Measurements from ENCODE around the gene CNTNAP2. TPM values are rescaled to one million over a fixed set of nuclear protein-coding genes. Genes with fewer than 3 reads are reported as not detected.
"Not testable (repeated sequence)": the region's sequence is repeated elsewhere in the genome, so short reads cannot be mapped to it uniquely, and the experiment has no call there.

The CNTNAP2 gene
- total and polyA plus RNA-seq, 2 donors (not counting 1 experiment from before 2014, with no cell fraction given), result not detected

DNA sequence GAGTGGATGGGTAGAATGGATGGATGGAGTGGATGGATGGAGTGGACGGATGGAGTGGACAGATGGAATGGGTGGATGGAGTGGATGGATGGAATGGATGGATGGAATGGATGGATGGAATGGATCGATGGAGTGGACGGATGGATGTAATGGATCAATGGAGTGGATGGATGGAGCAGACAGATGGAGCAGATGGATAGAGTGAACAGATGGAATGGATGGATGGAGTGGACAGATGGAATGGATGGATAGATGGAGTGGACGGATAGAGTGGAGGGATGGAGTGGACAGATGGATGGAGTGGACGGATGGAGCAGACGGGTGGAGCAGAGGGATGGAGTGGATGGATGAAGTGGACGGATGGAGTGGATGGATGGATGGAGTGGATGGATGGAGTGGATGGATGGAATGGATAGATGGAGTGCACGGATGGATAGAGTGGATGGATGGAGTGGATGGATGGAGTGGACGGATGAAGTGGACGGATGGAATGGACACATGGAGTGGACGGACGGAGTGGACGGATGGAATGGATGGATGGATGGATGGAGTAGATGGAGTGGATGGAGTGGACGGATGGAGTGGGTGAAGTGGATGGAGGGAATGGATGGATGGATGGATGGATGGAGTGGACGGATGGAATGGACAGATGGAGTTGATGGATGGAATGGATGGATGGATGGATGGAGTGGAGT lies 2213.7 kb downstream of the CNTNAP2 start:
- H3K4me2 ChIP-seq (ENCODE audit: extremely low read depth, insufficient read depth, low read length), result no peak overlapping the region
- no peaks in the 10 kb centered on the region for H3K36me3 ChIP-seq (ENCODE audit: control insufficient read depth, insufficient read depth, low read length)
- peaks cover 5% of the 10 kb centered on the region for H3K9me3 ChIP-seq (ENCODE audit: control insufficient read depth, insufficient read depth, low read depth, low read length)
- TF ChIP-seq CTCF (conservative IDR thresholded peaks at IDR 0.05 in 1 of 2, IDR thresholded peaks at IDR 0.05 in 1 of 2; ENCODE audit: low read depth in 1 of 2, low read length in 2 of 2), result no peak
- TF ChIP-seq EZH2 (IDR thresholded peaks at IDR 0.05; ENCODE audit: low read length, missing control alignments), result no peak
- H3K4me3 ChIP-seq (replicated peaks in 1 of 4; ENCODE audit: control extremely low read depth in 1 of 4, insufficient read depth in 1 of 4, low read depth in 3 of 4, low read length in 4 of 4), result no peak overlapping the region
- no peaks in the 10 kb centered on the region for H3K27me3 ChIP-seq (ENCODE audit: control insufficient read depth, insufficient read depth, low read length)
- no peaks in the 10 kb centered on the region for H3K4me1 ChIP-seq (ENCODE audit: control insufficient read depth, extremely low read depth, insufficient read depth, low read length)
- H4K20me1 ChIP-seq (ENCODE audit: control insufficient read depth, extremely low read depth, insufficient read depth, low read length), result no peaks in the 10 kb centered on the region
- no peak overlapping the region for H3K9ac ChIP-seq (ENCODE audit: insufficient read depth, low read length)
- DNase-seq (ENCODE audit: low read depth in 2 of 2), result no peak
- H2AFZ ChIP-seq (ENCODE audit: low read length), result no peak overlapping the region
- H3K27ac ChIP-seq (ENCODE audit: insufficient read depth, low read length), result no peak overlapping the region
- no peaks in the 10 kb centered on the region for H3K79me2 ChIP-seq (ENCODE audit: control insufficient read depth, insufficient read depth, low read length)

- TF ChIP-seq CTCF (conservative IDR thresholded peaks at IDR 0.05 in 1 of 2, IDR thresholded peaks at IDR 0.05 in 1 of 2; ENCODE audit: low read depth in 1 of 2, low read length in 2 of 2), result no peak
- TF ChIP-seq EZH2 (IDR thresholded peaks at IDR 0.05; ENCODE audit: low read length, missing control alignments), result no peak
- H3K9me3 ChIP-seq (ENCODE audit: control insufficient read depth, insufficient read depth, low read depth, low read length), result peaks cover 5% of the 10 kb centered on the region
Observed at GRCh38 chr7:148330822-148331221, 2214.2 kb downstream of the CNTNAP2 start.

DNA sequence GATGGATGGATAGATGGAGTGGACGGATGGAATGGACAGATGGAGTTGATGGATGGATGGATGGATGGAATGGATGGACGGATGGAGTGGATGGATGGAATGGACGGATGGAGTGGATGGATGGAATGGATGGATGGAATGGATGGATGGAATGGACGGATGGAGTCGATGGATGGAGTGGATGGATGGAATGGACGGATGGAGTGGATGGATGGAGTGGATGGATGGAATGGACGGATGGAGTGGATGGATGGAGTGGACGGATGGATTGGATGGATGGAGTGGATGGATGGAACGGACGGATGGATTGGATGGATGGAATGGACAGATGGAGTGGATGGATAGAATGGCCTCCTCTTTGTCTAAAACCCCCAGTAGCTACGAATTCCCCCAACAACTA lies 2214.9 kb downstream of the CNTNAP2 start:
- not testable (repeated sequence) for DNase-seq (ENCODE audit: low read depth in 2 of 2); H3K27me3 ChIP-seq (ENCODE audit: control insufficient read depth, insufficient read depth, low read length); H3K9me3 ChIP-seq (ENCODE audit: control insufficient read depth, insufficient read depth, low read depth, low read length); H3K4me3 ChIP-seq (replicated peaks in 1 of 4; ENCODE audit: control extremely low read depth in 1 of 4, insufficient read depth in 1 of 4, low read depth in 3 of 4, low read length in 4 of 4); H3K36me3 ChIP-seq (ENCODE audit: control insufficient read depth, insufficient read depth, low read length); H2AFZ ChIP-seq (ENCODE audit: low read length); H3K27ac ChIP-seq (ENCODE audit: insufficient read depth, low read length); H3K4me1 ChIP-seq (ENCODE audit: control insufficient read depth, extremely low read depth, insufficient read depth, low read length); H3K79me2 ChIP-seq (ENCODE audit: control insufficient read depth, insufficient read depth, low read length); H3K9ac ChIP-seq (ENCODE audit: insufficient read depth, low read length); H3K4me2 ChIP-seq (ENCODE audit: extremely low read depth, insufficient read depth, low read length); H4K20me1 ChIP-seq (ENCODE audit: control insufficient read depth, extremely low read depth, insufficient read depth, low read length)

More at GRCh38 chr7:148330822-148331221, 2214.2 kb downstream of the CNTNAP2 start:
- Histone ChIP-seq H3K4me2 (ENCODE audit: extremely low read depth, insufficient read depth, low read length) (no peak overlapping the region), H3K4me3 (replicated peaks in 1 of 4; ENCODE audit: control extremely low read depth in 1 of 4, insufficient read depth in 1 of 4, low read depth in 3 of 4, low read length in 4 of 4) (no peak overlapping the region), H3K27ac (ENCODE audit: insufficient read depth, low read length) (no peak overlapping the region), H3K9ac (ENCODE audit: insufficient read depth, low read length) (no peak overlapping the region), H4K20me1 (ENCODE audit: control insufficient read depth, extremely low read depth, insufficient read depth, low read length) (no peaks in the 10 kb centered on the region), H3K36me3 (ENCODE audit: control insufficient read depth, insufficient read depth, low read length) (no peaks in the 10 kb centered on the region), H2AFZ (ENCODE audit: low read length) (no peak overlapping the region), H3K4me1 (ENCODE audit: control insufficient read depth, extremely low read depth, insufficient read depth, low read length) (no peaks in the 10 kb centered on the region), H3K27me3 (ENCODE audit: control insufficient read depth, insufficient read depth, low read length) (no peaks in the 10 kb centered on the region), H3K79me2 (ENCODE audit: control insufficient read depth, insufficient read depth, low read length) (no peaks in the 10 kb centered on the region)
- no peak for DNase-seq (ENCODE audit: low read depth in 2 of 2)

All from fibroblast of lung (primary cell).